ENCODE results near the gene GDPD4.

DNA sequence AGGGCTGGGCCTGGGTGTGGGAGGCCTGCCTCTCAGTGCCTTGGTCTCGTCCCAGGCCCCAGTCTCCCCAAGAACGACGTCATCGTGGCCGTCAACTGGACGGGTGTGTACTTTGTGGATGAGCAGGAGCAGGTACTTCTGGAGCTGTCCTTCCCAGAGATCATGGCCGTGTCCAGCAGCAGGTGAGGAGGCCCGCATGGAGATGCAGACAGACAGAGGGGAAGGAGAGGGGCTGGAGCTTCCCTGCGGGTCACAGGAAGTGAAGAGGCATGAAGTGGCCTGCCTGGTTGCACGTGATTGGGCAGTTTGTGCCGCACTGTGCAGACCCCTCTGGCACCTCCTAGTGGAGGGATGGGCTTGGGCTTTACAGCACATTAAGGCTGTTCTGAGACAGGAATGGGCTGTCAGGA lies 103.0 kb downstream of the GDPD4 start:
- TF ChIP-seq EP300 (IDR thresholded peaks at IDR 0.05) (no peak), POLR2A (IDR thresholded peaks at IDR 0.05) (no peak)
- TF ChIP-seq, protein P1, sequence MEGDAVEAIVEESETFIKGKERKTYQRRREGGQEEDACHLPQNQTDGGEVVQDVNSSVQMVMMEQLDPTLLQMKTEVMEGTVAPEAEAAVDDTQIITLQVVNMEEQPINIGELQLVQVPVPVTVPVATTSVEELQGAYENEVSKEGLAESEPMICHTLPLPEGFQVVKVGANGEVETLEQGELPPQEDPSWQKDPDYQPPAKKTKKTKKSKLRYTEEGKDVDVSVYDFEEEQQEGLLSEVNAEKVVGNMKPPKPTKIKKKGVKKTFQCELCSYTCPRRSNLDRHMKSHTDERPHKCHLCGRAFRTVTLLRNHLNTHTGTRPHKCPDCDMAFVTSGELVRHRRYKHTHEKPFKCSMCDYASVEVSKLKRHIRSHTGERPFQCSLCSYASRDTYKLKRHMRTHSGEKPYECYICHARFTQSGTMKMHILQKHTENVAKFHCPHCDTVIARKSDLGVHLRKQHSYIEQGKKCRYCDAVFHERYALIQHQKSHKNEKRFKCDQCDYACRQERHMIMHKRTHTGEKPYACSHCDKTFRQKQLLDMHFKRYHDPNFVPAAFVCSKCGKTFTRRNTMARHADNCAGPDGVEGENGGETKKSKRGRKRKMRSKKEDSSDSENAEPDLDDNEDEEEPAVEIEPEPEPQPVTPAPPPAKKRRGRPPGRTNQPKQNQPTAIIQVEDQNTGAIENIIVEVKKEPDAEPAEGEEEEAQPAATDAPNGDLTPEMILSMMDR (IDR thresholded peaks at IDR 0.05), result no peak

Data from sigmoid colon (tissue), 4 donors.